ENCODE measurements around the gene ZBED2.

DNA sequence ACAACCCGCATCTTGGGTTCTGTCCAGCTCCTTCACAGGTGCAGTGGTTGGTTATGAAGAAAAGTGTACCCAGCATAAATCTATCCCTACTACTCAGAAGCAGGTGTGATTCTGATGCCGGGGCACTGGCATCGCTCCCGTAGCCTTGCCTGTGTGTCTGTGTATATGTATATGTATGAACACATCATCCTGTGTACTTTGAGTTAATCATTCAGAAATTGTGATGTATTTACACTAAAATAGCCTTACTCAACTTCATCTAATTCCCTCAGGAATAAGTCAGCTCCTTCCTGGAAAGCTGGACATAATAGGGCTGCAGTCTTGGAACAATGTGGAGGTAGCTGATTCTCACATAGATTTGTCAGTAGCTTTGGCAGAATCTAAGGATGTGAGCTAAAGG is 6.7 kb upstream of the ZBED2 start:
- TF ChIP-seq CTCF (optimal IDR thresholded peaks at IDR 0.05 in 1 of 3, IDR thresholded peaks at IDR 0.05 in 1 of 3, conservative IDR thresholded peaks at IDR 0.05 in 1 of 3; ENCODE audit: extremely low read depth in 1 of 3, insufficient read depth in 2 of 3, low read length in 3 of 3) (no peak), EZH2 (IDR thresholded peaks at IDR 0.05; ENCODE audit: low read length) (no peak)

Measured in keratinocyte (primary cell).